Measurements from ENCODE around the gene INTS7.
"Not testable (repeated sequence)": the region's sequence is repeated elsewhere in the genome, so short reads cannot be mapped to it uniquely, and the experiment has no call there.

INTS7 gene

GRCh38 chr1:211921579-211922095, 113.7 kb downstream of the INTS7 start:
- Histone ChIP-seq H3K4me3 (ENCODE audit: low read depth, low read length) (no peak overlapping the region), H3K27me3 (replicated peaks) (no peaks in the 10 kb centered on the region), H3K36me3 (replicated peaks) (no peaks in the 10 kb centered on the region), H3K27ac (no peak overlapping the region)
- TF ChIP-seq, protein P1, sequence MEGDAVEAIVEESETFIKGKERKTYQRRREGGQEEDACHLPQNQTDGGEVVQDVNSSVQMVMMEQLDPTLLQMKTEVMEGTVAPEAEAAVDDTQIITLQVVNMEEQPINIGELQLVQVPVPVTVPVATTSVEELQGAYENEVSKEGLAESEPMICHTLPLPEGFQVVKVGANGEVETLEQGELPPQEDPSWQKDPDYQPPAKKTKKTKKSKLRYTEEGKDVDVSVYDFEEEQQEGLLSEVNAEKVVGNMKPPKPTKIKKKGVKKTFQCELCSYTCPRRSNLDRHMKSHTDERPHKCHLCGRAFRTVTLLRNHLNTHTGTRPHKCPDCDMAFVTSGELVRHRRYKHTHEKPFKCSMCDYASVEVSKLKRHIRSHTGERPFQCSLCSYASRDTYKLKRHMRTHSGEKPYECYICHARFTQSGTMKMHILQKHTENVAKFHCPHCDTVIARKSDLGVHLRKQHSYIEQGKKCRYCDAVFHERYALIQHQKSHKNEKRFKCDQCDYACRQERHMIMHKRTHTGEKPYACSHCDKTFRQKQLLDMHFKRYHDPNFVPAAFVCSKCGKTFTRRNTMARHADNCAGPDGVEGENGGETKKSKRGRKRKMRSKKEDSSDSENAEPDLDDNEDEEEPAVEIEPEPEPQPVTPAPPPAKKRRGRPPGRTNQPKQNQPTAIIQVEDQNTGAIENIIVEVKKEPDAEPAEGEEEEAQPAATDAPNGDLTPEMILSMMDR (IDR thresholded peaks at IDR 0.05; ENCODE audit: low read depth, low read length, missing control alignments): no peak
- DNase-seq: no peak
- in situ Hi-C loops (cut with HindIII; ENCODE audit: low pct_ligation_motif_present, low sequenced_read_pairs): no loop called here

DNA sequence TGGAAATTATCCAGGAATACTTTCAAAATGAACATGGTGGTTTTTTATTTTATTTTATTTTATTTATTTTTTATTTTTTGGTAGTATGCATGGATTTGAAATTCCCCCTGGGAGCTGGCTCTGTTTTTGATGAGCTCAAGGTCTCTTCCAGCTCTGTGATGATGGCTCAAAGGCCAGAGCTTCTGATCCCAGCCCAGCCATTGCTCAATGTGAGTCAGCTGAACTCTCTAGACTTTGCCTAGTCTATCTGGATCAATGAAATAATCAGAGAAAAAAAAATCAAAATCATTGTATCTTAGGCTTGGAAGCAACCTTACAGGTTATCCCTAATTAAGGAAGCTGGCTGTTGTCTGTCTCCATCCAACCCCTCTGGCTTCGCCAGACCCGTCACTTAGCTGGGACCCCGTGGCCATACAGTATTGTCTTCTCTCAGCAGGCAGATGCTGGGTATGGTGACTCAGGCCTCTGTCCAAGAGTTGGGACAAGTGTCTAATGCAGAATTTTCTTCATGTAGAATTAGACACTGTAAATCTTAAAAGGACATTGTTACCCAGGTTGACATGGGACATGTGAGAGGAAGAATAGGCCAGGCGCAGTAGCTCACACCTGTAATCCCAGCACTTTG, 114.6 kb downstream of the INTS7 start:
- no peaks in the 10 kb centered on the region for H3K36me3 ChIP-seq (replicated peaks)
- H3K27ac ChIP-seq: peak overlapping the region; percentile 70
- peak; percentile 30 for DNase-seq
- H3K4me3 ChIP-seq (ENCODE audit: low read depth, low read length): no peak overlapping the region
- TF ChIP-seq, protein P1 (IDR thresholded peaks at IDR 0.05; ENCODE audit: low read depth, low read length, missing control alignments): no peak
- no peaks in the 10 kb centered on the region for H3K27me3 ChIP-seq (replicated peaks)
- in situ Hi-C loops (cut with HindIII; ENCODE audit: low pct_ligation_motif_present, low sequenced_read_pairs): no loop called here

- peak overlapping the region; percentile 70 for H3K27ac ChIP-seq
- no peaks in the 10 kb centered on the region for H3K27me3 ChIP-seq (replicated peaks)
- DNase-seq: peak; percentile 82
- H3K4me3 ChIP-seq (ENCODE audit: low read depth, low read length): no peak overlapping the region
- TF ChIP-seq, protein P1 (IDR thresholded peaks at IDR 0.05; ENCODE audit: low read depth, low read length, missing control alignments): no peak
- in situ Hi-C loops (cut with HindIII; ENCODE audit: low pct_ligation_motif_present, low sequenced_read_pairs): no loop called here
- no peaks in the 10 kb centered on the region for H3K36me3 ChIP-seq (replicated peaks)
Observed at GRCh38 chr1:211920141-211920572, 115.2 kb downstream of the INTS7 start.

DNA sequence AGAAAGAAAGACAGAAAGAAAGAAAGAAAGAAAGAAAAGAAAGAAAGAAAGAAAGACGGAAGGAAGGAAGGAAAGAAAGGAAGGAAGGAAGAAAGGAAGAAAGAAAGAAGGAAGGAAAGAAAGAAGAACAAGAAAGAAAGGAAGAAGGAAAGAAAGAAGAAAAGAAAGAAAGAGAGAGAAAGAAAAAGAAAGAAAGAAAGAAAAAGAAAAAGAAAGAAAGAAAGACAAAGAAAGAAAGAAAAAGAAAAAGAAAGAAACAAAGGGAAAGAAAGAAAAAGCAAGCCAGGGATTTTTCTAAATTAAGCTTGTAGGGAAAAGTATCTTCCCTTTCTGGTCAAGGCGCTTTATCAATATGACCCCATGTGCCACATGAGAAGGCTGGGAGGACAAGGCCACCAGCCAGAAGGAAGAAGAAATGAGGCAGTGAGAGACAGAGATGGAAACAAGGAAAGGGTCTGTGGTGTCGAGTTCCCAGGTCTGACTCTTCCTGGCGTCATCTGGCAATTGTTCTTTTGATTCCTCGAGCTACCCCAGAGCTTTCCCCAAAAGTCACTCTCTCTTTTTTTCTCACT, 116.4 kb downstream of the INTS7 start:
- Histone ChIP-seq H3K36me3 (replicated peaks) (no peaks in the 10 kb centered on the region), H3K4me3 (ENCODE audit: low read depth, low read length) (no peak overlapping the region), H3K27ac (no peak overlapping the region), H3K27me3 (replicated peaks) (no peaks in the 10 kb centered on the region)
- DNase-seq: no peak
- TF ChIP-seq, protein P1 (IDR thresholded peaks at IDR 0.05; ENCODE audit: low read depth, low read length, missing control alignments): no peak
- in situ Hi-C loops (cut with HindIII; ENCODE audit: low pct_ligation_motif_present, low sequenced_read_pairs): no loop called here

DNA sequence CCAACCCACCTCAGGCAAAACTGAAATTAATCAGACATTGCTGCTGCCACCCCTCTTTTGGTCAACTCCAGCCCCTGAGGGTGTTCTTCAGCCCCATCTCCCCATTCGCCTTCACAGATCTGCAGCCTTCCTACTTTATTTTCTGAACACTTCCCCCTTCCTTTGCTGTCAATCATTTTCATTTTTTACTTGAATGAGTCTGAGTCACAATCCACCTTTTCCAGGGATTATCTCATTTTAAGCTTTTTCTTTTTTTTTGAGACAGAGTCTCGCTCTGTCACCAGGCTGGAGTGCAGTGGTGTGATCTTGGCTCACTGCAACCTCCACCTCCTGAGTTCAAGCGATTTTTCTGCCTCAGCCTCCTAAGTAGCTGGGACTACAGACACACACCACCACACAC, 118.9 kb downstream of the INTS7 start:
- H3K4me3 ChIP-seq (ENCODE audit: low read depth, low read length); in situ Hi-C loops (cut with HindIII; ENCODE audit: low pct_ligation_motif_present, low sequenced_read_pairs); H3K27me3 ChIP-seq (replicated peaks); H3K36me3 ChIP-seq (replicated peaks); DNase-seq; H3K27ac ChIP-seq: not testable (repeated sequence)

DNA sequence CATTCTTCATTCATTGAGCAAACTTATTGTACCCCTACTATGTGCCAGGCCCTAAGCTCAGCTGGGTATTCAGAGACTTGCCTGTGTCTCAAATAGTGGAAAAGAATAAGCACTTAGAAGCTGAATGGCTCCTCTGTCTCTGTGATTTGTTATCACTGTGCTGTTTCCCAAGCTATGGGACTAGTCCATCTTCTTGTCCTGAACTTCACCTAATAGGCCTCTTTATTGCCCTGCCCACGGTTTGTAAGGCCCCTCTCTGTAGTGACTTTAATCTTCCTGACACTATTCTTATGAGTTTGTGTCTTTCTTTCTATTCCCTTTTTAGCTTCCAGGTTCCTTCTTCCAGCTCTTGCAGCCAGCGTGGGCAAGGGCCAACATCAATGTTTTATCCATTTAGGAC, 119.4 kb downstream of the INTS7 start:
- TF ChIP-seq, protein P1 (IDR thresholded peaks at IDR 0.05; ENCODE audit: low read depth, low read length, missing control alignments): no peak
- Histone ChIP-seq H3K36me3 (replicated peaks) (no peaks in the 10 kb centered on the region), H3K27ac (no peak overlapping the region), H3K27me3 (replicated peaks) (no peaks in the 10 kb centered on the region), H3K4me3 (ENCODE audit: low read depth, low read length) (no peak overlapping the region)
- no peak for DNase-seq
- in situ Hi-C loops (cut with HindIII; ENCODE audit: low pct_ligation_motif_present, low sequenced_read_pairs): no loop called here
